OCI-LY1 (cell line): Measurements from ENCODE around the gene KLRD1.

Experiments
- CTCF ChIP-seq: fragments of 200-600 bp; sonication (generic), shearing (Covaris generic); IDR thresholded peaks from 2 replicates; pipeline ENCODE4 v1.5.1; 2017; ENCODE audit warnings: mild to moderate bottlenecking, antibody characterized with exemption, low read length, moderate library complexity, mixed read lengths
- EZH2 ChIP-seq: fragments of 200-600 bp; sonication (generic), shearing (Covaris generic); IDR thresholded peaks from 2 replicates; pipeline ENCODE4 v1.8.0; 2017; ENCODE audit warnings: borderline replicate concordance, mixed run types, mild to moderate bottlenecking, antibody characterized with exemption, low read length, moderate library complexity, mixed read lengths

- no peak for TF ChIP-seq CTCF
- no peak for TF ChIP-seq EZH2
Measured at GRCh38 chr12:10362828-10363657, 55.4 kb downstream of the KLRD1 start.
